IPS-18a (cell line): ENCODE measurements around the gene CYP2A6.
"Not testable (repeated sequence)": the region's sequence is repeated elsewhere in the genome, so short reads cannot be mapped to it uniquely, and the experiment has no call there.

Experiments
- H3K27ac ChIP-seq: one replicate; pipeline ENCODE4 v1.5.1; 2013; ENCODE audit warnings: low read length
- H3K27me3 ChIP-seq: one replicate; pipeline ENCODE4 v1.6.1; 2013; ENCODE audit warnings: mild to moderate bottlenecking, low read length; ENCODE audit not compliant: control insufficient read depth, insufficient read depth
- H3K36me3 ChIP-seq: one replicate; pipeline ENCODE4 v1.6.1; 2013; ENCODE audit warnings: low read depth, low read length; ENCODE audit not compliant: control insufficient read depth
- H3K4me1 ChIP-seq: one replicate; pipeline ENCODE4 v1.6.1; 2013; ENCODE audit warnings: low read depth, low read length; ENCODE audit not compliant: control insufficient read depth
- H3K4me3 ChIP-seq: one replicate; pipeline ENCODE4 v1.5.1; 2013; ENCODE audit warnings: low read length
- H3K9ac ChIP-seq: one replicate; pipeline ENCODE4 v1.6.1; 2013; ENCODE audit warnings: mild to moderate bottlenecking, low read length, moderate library complexity
- H3K9me3 ChIP-seq: one replicate; pipeline ENCODE4 v1.6.1; 2013; ENCODE audit warnings: low read depth, low read length; ENCODE audit not compliant: control insufficient read depth

The CYP2A6 gene

GRCh38 chr19:40874874-40875273 is 24.6 kb upstream of the CYP2A6 start:
- not testable (repeated sequence) for H3K9ac ChIP-seq, H3K36me3 ChIP-seq, H3K4me1 ChIP-seq, H3K9me3 ChIP-seq, H3K27me3 ChIP-seq, H3K27ac ChIP-seq, H3K4me3 ChIP-seq

GRCh38 chr19:40873873-40874272 is 23.6 kb upstream of the CYP2A6 start:
- not testable (repeated sequence) for H3K4me1 ChIP-seq, H3K9ac ChIP-seq, H3K9me3 ChIP-seq, H3K4me3 ChIP-seq, H3K27me3 ChIP-seq, H3K27ac ChIP-seq, H3K36me3 ChIP-seq

- Histone ChIP-seq H3K27ac (no peak overlapping the region), H3K9me3 (no peaks in the 10 kb centered on the region), H3K27me3 (peaks cover 10% of the 10 kb centered on the region), H3K4me3 (no peak overlapping the region), H3K4me1 (no peaks in the 10 kb centered on the region), H3K9ac (no peak overlapping the region), H3K36me3 (no peaks in the 10 kb centered on the region)
Observed at GRCh38 chr19:40872209-40872608, 22.0 kb upstream of the CYP2A6 start.

DNA sequence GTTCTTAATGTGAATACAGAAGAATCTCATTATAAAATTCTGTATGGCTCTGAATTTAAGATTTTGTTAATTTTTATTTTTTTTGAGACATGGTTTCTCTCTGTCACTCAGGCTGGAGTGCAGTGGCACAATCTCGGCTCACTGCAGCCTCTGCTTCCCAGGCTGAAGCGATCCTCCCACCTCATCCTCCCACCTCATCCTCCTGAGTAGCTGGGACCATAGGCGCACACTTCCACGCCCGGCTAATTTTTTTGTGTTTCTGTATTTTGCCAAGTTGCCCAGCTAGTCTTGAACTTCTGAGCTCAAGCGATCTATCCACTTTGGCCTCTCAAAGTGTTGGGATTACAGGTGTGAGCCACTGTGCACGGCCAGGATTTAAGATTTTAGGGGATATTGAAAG is 17.5 kb upstream of the CYP2A6 start:
- H3K27me3 ChIP-seq = peaks cover 1% of the 10 kb centered on the region
- H3K27ac ChIP-seq = no peak overlapping the region
- H3K9ac ChIP-seq = no peak overlapping the region
- no peaks in the 10 kb centered on the region for H3K36me3 ChIP-seq
- no peak overlapping the region for H3K4me3 ChIP-seq
- no peaks in the 10 kb centered on the region for H3K4me1 ChIP-seq
- H3K9me3 ChIP-seq = no peaks in the 10 kb centered on the region

GRCh38 chr19:40864739-40865496 is 14.7 kb upstream of the CYP2A6 start:
- not testable (repeated sequence) for H3K27ac ChIP-seq, H3K9ac ChIP-seq, H3K4me1 ChIP-seq, H3K9me3 ChIP-seq, H3K27me3 ChIP-seq, H3K36me3 ChIP-seq, H3K4me3 ChIP-seq

GRCh38 chr19:40862785-40863184 is 12.5 kb upstream of the CYP2A6 start:
- Histone ChIP-seq H3K27ac (no peak overlapping the region), H3K4me1 (no peaks in the 10 kb centered on the region), H3K36me3 (no peaks in the 10 kb centered on the region), H3K9ac (no peak overlapping the region), H3K9me3 (no peaks in the 10 kb centered on the region), H3K4me3 (no peak overlapping the region), H3K27me3 (no peaks in the 10 kb centered on the region)

DNA sequence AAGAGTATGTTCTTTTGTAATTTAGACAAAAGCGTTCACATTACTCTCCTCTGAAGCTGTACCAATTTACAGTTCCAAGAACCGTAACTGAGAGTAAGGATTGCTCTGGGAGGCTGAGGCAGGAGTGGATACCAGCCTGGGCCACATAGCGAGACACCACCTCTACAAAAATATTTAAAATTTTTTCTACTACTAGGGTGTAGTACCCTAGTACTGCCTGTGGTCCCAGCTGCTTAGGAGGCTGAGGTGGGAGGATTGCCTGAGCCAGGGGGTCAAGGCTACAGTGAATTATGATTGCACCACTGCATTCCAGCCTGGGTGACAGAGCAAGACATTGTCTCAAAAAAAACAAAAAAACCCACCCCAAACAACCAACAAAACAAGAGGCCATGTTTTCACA is 12.1 kb upstream of the CYP2A6 start:
- H3K4me1 ChIP-seq = no peaks in the 10 kb centered on the region
- H3K27ac ChIP-seq = no peak overlapping the region
- no peak overlapping the region for H3K9ac ChIP-seq
- no peaks in the 10 kb centered on the region for H3K36me3 ChIP-seq
- H3K27me3 ChIP-seq = no peaks in the 10 kb centered on the region
- H3K9me3 ChIP-seq = no peaks in the 10 kb centered on the region
- no peak overlapping the region for H3K4me3 ChIP-seq

DNA sequence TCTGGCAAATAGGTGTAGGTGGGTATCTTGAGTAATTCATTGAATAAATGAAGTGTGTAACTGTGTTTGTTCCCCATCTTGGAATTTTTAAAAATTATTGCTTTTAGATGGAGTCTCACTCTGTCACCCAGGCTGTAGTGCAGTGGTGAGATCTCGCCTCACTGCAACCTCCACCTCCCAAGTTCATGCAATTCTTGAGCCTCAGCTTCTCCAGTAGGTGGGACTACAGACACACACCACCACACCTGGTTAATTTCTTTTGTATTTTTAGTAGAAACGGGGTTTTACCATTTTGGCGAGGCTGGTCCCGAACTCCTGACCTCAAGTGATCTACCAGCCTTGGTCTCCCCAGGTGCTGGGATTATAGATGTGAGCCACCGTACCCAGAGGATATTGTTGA is 7.9 kb upstream of the CYP2A6 start:
- Histone ChIP-seq H3K9ac (no peak overlapping the region), H3K4me3 (no peak overlapping the region), H3K4me1 (no peaks in the 10 kb centered on the region), H3K9me3 (no peaks in the 10 kb centered on the region), H3K36me3 (no peaks in the 10 kb centered on the region), H3K27ac (no peak overlapping the region), H3K27me3 (no peaks in the 10 kb centered on the region)

DNA sequence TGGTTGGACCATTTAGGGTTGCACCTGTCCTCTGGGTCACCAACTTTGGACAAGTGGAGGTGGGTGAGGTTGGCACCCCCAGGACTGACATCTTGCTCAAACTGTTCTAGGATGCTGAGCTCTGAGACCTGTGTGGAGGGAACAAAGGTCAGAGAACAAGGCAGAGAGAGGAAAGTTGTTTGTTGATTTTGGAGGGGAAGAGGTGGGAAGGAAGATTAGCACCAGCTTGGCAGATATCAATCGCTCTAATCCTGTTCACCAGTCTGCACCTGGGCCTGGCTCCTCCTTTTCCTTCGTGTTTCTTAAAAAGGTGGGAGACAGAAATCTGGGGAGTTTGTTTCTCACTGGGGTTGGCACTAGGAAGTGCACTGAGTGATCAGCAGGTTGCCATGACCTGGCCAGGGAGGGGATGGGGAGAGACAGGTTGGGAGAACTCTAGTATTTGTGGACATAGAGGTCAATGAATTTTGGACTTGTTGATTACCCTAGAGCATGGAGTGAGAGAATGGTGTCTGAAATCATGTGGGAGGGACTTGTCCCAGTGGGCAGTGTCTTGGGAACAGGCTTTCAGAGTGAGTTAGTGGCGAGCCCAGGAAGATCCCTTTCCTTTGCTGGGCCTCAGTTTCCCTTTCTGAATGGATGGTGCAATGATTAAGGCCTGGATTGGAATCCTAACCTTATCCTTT is 2.4 kb upstream of the CYP2A6 start:
- not testable (repeated sequence) for H3K9ac ChIP-seq, H3K4me3 ChIP-seq, H3K27ac ChIP-seq, H3K9me3 ChIP-seq, H3K4me1 ChIP-seq, H3K36me3 ChIP-seq
- H3K27me3 ChIP-seq = peaks cover 30% of the 10 kb centered on the region

DNA sequence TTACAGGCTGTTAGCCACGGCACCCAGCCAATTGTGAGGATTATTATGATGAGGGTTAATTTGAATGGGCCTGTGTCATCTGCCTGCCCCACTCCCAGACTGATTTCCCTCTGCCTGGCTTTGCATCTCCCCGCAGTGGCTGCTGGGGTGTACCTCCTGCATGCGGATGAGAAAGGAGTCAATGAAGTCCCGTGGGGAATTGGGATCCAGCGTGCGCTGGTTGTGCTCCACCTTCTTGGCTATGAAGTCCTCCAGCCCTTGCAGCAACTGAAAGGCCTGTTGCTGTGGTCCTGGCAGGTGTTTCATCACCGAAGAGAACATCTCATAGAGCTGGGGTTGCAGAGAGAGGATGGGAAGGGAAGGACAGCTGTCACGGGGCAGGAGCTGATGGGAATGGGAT is 3.5 kb downstream of the CYP2A6 start:
- H3K27ac ChIP-seq, H3K9ac ChIP-seq, H3K9me3 ChIP-seq, H3K4me1 ChIP-seq, H3K4me3 ChIP-seq, H3K36me3 ChIP-seq: not testable (repeated sequence)
- H3K27me3 ChIP-seq = peaks cover 30% of the 10 kb centered on the region

- H3K36me3 ChIP-seq, H3K9ac ChIP-seq, H3K27ac ChIP-seq, H3K4me3 ChIP-seq, H3K9me3 ChIP-seq, H3K4me1 ChIP-seq, H3K27me3 ChIP-seq: not testable (repeated sequence)
Observed at GRCh38 chr19:40843653-40844052, 6.6 kb downstream of the CYP2A6 start.

- H3K9ac ChIP-seq, H3K4me3 ChIP-seq, H3K36me3 ChIP-seq, H3K4me1 ChIP-seq, H3K27ac ChIP-seq, H3K27me3 ChIP-seq, H3K9me3 ChIP-seq: not testable (repeated sequence)
Observed at GRCh38 chr19:40842997-40843652, 7.1 kb downstream of the CYP2A6 start.
